Sigmoid colon (tissue), 7 donors: ENCODE data around the gene EXOC6. TPM values are rescaled to one million over a fixed set of nuclear protein-coding genes. Genes with fewer than 3 reads are reported as not detected.
"Not testable (repeated sequence)": the region's sequence is repeated elsewhere in the genome, so short reads cannot be mapped to it uniquely, and the experiment has no call there.

Experiments
- DNase-seq: peaks from one replicate; pipeline ENCODE4 v3.0.0-alpha.2; 2019
- H3K27ac ChIP-seq, 4 donors: fragments of 200-600 bp; sonication (generic); one replicate each; pipeline ENCODE4 v1.5.1; 2016 to 2019; ENCODE audit warnings: mild to moderate bottlenecking in 1 of 4
- H3K27me3 ChIP-seq, 3 donors: fragments of 200-600 bp; sonication (generic); one replicate each; pipeline ENCODE4 v1.5.1; 2019; ENCODE audit warnings: mild to moderate bottlenecking in 1 of 3
- H3K36me3 ChIP-seq, 4 donors: fragments of 200-600 bp; sonication (generic); one replicate each; pipeline ENCODE4 v1.5.1; 2016 to 2019
- H3K4me1 ChIP-seq, 4 donors: fragments of 200-600 bp; sonication (generic); one replicate each; pipeline ENCODE4 v1.5.1; 2017 to 2019
- H3K4me3 ChIP-seq, 4 donors: fragments of 200-600 bp; sonication (generic); one replicate each; pipeline ENCODE4 v1.5.1; 2017 to 2019; ENCODE audit warnings: mild to moderate bottlenecking in 2 of 4, moderate library complexity in 1 of 4
- H3K9me3 ChIP-seq, 4 donors: fragments of 200-600 bp in 3 of 4; sonication (generic) in 3 of 4; one replicate each; pipeline versions ENCODE4 v1.5.1 to v1.6.1; 2013 to 2019
- EP300 ChIP-seq, 4 donors: sonication (generic); formaldehyde crosslinking; IDR thresholded peaks; one replicate each; pipeline ENCODE4 v1.6.1; 2017; ENCODE audit warnings: antibody characterized with exemption in 4 of 4
- POLR2A ChIP-seq, 2 donors: fragments of 450-650 bp; IDR thresholded peaks; one replicate each; pipeline ENCODE4 v1.6.1; 2016; ENCODE audit warnings: antibody characterized with exemption in 2 of 2, mild to moderate bottlenecking in 2 of 2, moderate library complexity in 2 of 2
- POLR2AphosphoS5 ChIP-seq, 4 donors: sonication (generic); formaldehyde crosslinking; IDR thresholded peaks; one replicate each; pipeline ENCODE4 v1.6.1; 2017; ENCODE audit warnings: antibody characterized with exemption in 4 of 4
- WGBS, 2 donors: extraction: QIAGEN DNeasy Blood & Tissue Kit; methylation state at CpG; one replicate each; pipeline ENCODE4 v1.1.7; 2013; 5-methylcytosine and 5-hydroxymethylcytosine counted together
- intact Hi-C: fragments of 100-400 bp; cut with DNase I; formaldehyde crosslinking; loops from one replicate; pipeline ENCODE4 v1.15.1; 2023
- polyA plus RNA-seq, 3 donors: library from polyadenylated mRNA; stranded (reverse); fragments of 200-250 nt; gene quantifications; one replicate each; pipeline ENCODE4 v1.2.3, GENCODE V29; 2013
- total RNA-seq, 4 donors: library from RNA; depleted of rRNA; stranded (reverse); fragments of >200 nt; gene quantifications; one replicate each; pipeline ENCODE4 v1.1.0, GENCODE V29; 2016
- TF ChIP-seq, protein P1 (sequence below), 4 experiments: fragments of 450-650 bp in 3 of 4; fragments of 200-600 bp in 1 of 4; IDR thresholded peaks; one replicate each; pipeline ENCODE4 v1.5.1; 2016 to 2019; ENCODE audit warnings: antibody characterized with exemption in 4 of 4, mild to moderate bottlenecking in 3 of 4, moderate library complexity in 2 of 4
- donor health status: healthy with polysubstance abuse.
- donor health status: Bipolar disorder and iron deficiency.
- donor health status: healthy.

The EXOC6 gene
- total and polyA plus RNA-seq, 7 donors: 6.6 to 20.2 (median 16.6) TPM

DNA sequence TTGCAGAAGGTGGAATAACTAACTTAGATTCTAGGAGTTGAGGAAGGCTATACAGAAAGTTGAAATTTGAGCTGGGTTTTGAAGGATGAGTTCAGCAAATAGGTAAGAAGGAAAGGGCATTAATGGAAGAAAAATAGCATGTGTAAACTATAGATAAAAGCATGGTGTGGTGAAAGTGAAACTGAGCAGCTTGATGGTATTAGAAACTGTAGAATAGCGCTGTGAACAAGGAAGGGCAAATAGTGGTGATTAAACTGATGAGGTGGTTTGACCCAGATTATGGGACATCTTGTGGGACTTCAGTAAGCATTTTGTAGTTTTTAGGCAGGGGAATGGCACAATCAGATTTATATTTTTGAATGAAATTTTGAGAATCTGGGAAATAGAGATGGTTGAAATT, 90.5 kb downstream of the EXOC6 start:
- no peak for DNase-seq
- Histone ChIP-seq H3K9me3 (no peaks in the 10 kb centered on the region), H3K4me1 (no peaks in the 10 kb centered on the region), H3K36me3 (peaks cover 0 to 8% (median 0%) of the 10 kb centered on the region in 4 donors), H3K27ac (no peak overlapping the region), H3K4me3 (no peak overlapping the region), H3K27me3 (no peaks in the 10 kb centered on the region)
- intact Hi-C loops: no loop called here
- 89 to 90% methylated on average over 1 of the region's 1 CpG for WGBS, 2 donors
- TF ChIP-seq POLR2AphosphoS5 (IDR thresholded peaks at IDR 0.05) (no peak), EP300 (IDR thresholded peaks at IDR 0.05) (no peak), POLR2A (IDR thresholded peaks at IDR 0.05) (no peak)
- TF ChIP-seq, protein P1, sequence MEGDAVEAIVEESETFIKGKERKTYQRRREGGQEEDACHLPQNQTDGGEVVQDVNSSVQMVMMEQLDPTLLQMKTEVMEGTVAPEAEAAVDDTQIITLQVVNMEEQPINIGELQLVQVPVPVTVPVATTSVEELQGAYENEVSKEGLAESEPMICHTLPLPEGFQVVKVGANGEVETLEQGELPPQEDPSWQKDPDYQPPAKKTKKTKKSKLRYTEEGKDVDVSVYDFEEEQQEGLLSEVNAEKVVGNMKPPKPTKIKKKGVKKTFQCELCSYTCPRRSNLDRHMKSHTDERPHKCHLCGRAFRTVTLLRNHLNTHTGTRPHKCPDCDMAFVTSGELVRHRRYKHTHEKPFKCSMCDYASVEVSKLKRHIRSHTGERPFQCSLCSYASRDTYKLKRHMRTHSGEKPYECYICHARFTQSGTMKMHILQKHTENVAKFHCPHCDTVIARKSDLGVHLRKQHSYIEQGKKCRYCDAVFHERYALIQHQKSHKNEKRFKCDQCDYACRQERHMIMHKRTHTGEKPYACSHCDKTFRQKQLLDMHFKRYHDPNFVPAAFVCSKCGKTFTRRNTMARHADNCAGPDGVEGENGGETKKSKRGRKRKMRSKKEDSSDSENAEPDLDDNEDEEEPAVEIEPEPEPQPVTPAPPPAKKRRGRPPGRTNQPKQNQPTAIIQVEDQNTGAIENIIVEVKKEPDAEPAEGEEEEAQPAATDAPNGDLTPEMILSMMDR (IDR thresholded peaks at IDR 0.05): no peak

DNA sequence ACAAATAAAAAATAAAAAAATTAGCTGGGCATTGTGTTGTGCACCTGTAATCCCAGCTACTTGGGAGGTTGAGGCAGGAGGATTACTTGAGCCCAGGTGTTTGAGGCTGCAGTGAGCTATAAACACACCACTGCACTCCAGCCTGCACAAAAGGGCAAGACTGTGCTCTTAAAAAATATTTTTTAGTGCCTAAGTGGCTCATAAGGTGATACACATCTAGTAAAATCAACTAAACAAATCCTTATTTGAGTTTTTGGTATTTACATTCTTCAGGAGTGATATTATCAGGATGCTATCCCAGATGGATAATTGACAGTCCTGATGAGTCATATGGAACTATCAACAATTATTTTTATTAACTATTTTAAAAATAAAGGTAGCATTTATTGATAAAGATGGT, 93.9 kb downstream of the EXOC6 start:
- TF ChIP-seq, protein P1 (IDR thresholded peaks at IDR 0.05): no peak
- no peak for TF ChIP-seq EP300 (IDR thresholded peaks at IDR 0.05)
- no peak for TF ChIP-seq POLR2AphosphoS5 (IDR thresholded peaks at IDR 0.05)
- TF ChIP-seq POLR2A (IDR thresholded peaks at IDR 0.05): no peak
- no peak overlapping the region for H3K4me3 ChIP-seq
- H3K36me3 ChIP-seq: peaks cover 0 to 24% (median 0%) of the 10 kb centered on the region in 4 donors
- no peaks in the 10 kb centered on the region for H3K4me1 ChIP-seq
- H3K27me3 ChIP-seq: no peaks in the 10 kb centered on the region
- DNase-seq: no peak
- H3K27ac ChIP-seq: no peak overlapping the region
- H3K9me3 ChIP-seq: no peaks in the 10 kb centered on the region
- intact Hi-C loops: no loop called here

DNA sequence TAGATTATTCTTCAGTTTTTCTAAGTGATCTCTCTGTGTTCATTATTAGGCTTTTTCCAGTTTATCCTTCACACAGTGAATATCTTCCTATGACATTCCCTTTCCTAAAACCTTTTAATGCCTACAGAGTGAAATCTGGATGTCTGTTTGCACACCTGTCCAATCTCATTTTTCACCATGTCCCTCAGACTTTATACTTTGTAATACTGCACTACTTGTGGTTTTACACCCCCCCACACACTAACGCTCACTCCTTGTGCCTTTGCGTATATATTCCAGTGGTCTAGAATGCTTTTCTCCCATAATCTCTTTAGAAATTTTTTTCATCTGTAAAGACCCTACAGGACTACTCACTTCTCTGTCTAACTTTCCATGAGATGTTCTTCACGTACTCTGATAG, 98.2 kb downstream of the EXOC6 start:
- Histone ChIP-seq H3K27me3 (no peaks in the 10 kb centered on the region), H3K27ac (no peak overlapping the region), H3K4me1 (no peaks in the 10 kb centered on the region), H3K4me3 (no peak overlapping the region), H3K36me3 (peaks cover 0 to 40% (median 0%) of the 10 kb centered on the region in 4 donors), H3K9me3 (no peaks in the 10 kb centered on the region)
- WGBS, 2 donors: 93 to 97% methylated on average over 3 of the region's 3 CpGs
- intact Hi-C loops: no loop called here
- TF ChIP-seq, protein P1 (IDR thresholded peaks at IDR 0.05): no peak
- TF ChIP-seq POLR2A (IDR thresholded peaks at IDR 0.05): no peak
- DNase-seq: no peak

DNA sequence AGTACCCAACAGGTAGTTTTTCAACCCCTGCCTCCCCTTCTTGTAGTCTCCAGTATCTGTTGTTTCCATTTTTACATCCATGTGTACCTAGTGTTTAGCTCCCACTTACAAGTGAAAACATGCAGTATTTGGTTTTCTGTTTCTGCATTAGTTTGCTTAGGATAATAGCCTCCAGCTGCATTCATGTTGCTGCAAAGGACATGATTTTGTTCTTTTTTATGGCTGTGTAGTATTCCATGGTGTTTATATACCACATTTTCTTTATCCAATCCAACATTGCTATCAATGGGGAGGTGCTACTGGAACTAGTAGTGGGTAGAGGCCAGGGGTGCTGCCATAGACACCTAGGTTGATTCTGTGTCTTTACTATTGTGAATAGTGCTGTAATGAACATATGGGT, 104.3 kb downstream of the EXOC6 start:
- H3K36me3 ChIP-seq: peaks cover 0 to 55% (median 0%) of the 10 kb centered on the region in 4 donors
- H3K4me1 ChIP-seq, H3K9me3 ChIP-seq, DNase-seq, intact Hi-C loops, H3K4me3 ChIP-seq, H3K27me3 ChIP-seq, H3K27ac ChIP-seq: not testable (repeated sequence)

DNA sequence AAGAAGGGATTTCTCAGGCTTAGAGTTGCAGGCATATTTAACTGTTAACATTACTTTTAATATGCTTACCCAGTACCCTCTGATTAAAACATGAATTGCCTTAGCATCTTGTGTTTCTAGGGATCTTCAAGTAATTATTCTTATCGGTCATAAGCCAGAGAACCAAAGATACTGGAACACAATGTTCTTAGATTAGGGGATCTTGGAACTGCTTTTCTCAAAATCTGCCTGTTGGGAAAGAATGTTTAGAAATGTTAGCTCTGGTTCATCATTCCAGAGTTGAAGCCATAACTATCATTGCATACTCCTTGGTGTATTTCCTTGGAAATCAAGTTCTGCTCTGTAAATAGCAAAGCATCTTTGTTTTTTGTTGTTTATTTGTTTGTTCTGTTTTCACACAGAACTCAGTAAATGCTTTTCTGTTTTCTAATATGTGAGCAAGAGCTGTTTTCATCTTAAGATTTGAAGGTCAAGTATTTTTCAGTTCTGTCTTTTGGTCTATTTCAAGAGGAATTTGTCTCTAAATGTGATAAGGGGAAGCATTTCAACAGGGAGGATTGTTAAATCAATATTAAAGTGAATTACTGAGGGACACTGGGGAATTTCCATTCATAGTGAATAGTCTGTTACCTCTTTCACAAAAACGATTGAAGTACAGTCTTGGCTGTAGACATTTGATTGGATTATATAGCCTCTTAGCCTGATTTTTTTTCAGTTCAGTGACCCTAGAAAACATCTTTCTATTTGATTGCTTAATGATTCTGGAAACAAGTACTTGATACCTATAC, 109.1 kb downstream of the EXOC6 start:
- Histone ChIP-seq H3K36me3 (peaks cover 0 to 46% (median 0%) of the 10 kb centered on the region in 4 donors), H3K4me1 (no peaks in the 10 kb centered on the region), H3K9me3 (no peaks in the 10 kb centered on the region), H3K4me3 (no peak overlapping the region), H3K27me3 (no peaks in the 10 kb centered on the region), H3K27ac (no peak overlapping the region)
- TF ChIP-seq POLR2AphosphoS5 (IDR thresholded peaks at IDR 0.05) (no peak), EP300 (IDR thresholded peaks at IDR 0.05) (no peak), POLR2A (IDR thresholded peaks at IDR 0.05) (no peak)
- TF ChIP-seq, protein P1 (IDR thresholded peaks at IDR 0.05): no peak
- WGBS, 2 donors: 83 to 84% methylated on average over 2 of the region's 2 CpGs
- no peak for DNase-seq
- intact Hi-C loops: no loop called here
